ENCODE data around the gene C12orf75. TPM values are rescaled to one million over a fixed set of nuclear protein-coding genes. Genes with fewer than 3 reads are reported as not detected.
A peak's percentile ranks its signal among the peaks of the same experiment; 100 is the strongest.

The C12orf75 gene
- total RNA-seq, 3 donors from 2014 or later: 47.4 to 119 (median 81.7) TPM

DNA sequence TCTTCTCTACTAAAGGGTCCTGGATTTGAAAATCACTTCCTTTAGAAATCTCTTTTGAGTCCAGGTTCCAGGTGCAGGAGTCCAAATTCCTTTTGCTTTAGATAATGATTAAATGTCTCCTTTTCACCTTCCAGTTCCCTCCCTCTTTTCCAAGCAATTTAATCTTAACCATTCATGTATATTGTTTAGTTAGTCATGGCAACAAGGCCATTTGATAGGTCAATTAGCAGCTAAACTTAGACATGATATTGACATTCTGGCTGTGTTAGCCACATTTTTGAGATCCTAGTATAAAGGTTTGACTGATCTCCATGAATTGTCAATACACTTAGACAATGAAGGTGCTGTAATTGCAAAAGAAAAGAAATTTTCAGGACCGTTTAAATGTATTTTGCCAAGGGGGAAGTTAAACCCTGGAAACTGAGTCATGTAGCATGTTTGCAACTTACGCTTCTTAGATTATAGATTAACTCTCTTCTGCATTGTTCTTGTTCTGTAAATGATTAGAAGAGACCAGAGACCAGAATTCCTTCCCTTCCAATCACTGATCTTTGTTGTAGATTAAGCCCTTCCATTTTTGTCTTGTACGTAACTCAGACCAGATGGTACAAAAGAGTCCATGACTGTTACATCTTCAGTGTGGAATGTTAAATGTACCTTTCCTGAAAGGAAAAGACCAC lies 12.4 kb upstream of the C12orf75 start:
- ATAC-seq (peak; percentile 89), DNase-seq (peak in 1 of 3 donors; percentile 44)
- Histone ChIP-seq H3K4me1 (ENCODE audit: low read depth) (peaks cover 27% of the 10 kb centered on the region), H3K36me3 (ENCODE audit: low read depth) (no peaks in the 10 kb centered on the region), H3K4me3 (no peak overlapping the region), H3K9me3 (peaks cover 2% of the 10 kb centered on the region)
- TF ChIP-seq, protein P1, sequence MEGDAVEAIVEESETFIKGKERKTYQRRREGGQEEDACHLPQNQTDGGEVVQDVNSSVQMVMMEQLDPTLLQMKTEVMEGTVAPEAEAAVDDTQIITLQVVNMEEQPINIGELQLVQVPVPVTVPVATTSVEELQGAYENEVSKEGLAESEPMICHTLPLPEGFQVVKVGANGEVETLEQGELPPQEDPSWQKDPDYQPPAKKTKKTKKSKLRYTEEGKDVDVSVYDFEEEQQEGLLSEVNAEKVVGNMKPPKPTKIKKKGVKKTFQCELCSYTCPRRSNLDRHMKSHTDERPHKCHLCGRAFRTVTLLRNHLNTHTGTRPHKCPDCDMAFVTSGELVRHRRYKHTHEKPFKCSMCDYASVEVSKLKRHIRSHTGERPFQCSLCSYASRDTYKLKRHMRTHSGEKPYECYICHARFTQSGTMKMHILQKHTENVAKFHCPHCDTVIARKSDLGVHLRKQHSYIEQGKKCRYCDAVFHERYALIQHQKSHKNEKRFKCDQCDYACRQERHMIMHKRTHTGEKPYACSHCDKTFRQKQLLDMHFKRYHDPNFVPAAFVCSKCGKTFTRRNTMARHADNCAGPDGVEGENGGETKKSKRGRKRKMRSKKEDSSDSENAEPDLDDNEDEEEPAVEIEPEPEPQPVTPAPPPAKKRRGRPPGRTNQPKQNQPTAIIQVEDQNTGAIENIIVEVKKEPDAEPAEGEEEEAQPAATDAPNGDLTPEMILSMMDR (IDR thresholded peaks at IDR 0.05): no peak
- intact Hi-C loops (cut with DNase I, micrococcal nuclease): no loop called here

DNA sequence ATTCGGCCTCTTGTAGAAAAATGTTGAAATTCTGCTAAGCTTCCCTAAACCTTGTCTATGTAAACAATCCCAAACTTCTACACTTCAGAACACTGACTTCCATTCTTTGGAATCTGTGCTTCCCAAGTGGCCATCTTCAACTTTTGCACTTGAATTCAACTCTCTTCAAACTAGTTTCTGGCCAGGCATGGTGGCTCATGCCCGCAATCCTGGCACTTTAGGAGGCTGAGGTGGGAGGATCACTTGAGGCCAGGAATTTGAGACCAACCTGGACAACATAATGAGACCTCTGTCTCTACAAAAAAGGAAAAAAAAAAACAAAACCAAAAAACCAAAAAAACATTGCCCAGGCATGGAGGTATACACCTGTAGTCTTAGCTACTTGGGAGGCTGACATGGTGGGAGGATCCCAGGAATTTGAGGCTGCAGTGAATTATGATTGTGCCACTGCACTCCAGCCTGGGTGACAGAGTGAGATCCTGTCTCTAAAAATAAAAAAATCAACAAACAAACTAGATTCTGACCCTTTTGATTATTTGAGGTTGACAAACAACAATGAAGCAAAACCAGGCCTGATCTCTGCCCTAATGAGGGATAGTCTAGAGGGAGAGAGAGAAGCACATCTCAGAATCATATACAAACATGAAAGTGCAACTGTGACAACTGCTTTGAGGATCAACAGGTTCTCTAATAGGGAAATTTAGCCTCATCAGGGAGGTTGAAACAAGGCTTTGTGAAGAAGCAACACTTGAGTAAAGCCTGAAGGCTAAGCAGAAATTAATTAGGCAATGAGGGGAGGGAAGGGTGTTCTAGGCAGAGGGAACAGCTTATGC lies 11.6 kb upstream of the C12orf75 start:
- no peak for DNase-seq
- Histone ChIP-seq H3K4me3 (no peak overlapping the region), H3K4me1 (ENCODE audit: low read depth) (peaks cover 27% of the 10 kb centered on the region)

DNA sequence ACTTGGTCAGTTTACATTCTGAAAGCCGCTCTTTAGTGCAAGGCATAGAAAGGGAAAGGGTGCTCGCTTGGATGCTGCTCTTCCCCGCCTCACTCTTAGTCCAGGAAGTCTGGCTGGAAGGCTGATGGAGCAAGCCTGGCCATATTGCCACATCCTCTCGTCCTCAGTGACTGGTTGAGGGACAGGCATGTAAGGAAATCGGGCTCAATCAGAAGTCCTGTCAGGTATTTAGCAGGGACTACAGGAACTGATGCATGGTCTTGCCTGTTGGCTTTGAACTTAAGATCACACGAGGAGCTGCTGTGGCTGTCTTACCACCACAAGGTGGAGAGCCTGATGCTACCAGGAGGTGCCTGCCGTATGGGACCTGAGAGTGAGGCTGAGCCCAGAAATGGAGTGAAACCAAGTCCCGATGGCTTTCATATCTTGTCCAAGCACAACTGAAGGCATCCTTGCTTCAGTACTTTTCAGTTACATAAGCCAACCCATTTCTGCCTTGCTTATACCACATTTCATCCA lies 10.7 kb upstream of the C12orf75 start:
- no peaks in the 10 kb centered on the region for H3K9me3 ChIP-seq
- intact Hi-C loops (cut with DNase I, micrococcal nuclease): no loop called here
- ATAC-seq (no peak), DNase-seq (no peak)
- no peak overlapping the region for H3K4me3 ChIP-seq
- no peaks in the 10 kb centered on the region for H3K36me3 ChIP-seq (ENCODE audit: low read depth)
- TF ChIP-seq, protein P1 (IDR thresholded peaks at IDR 0.05): no peak
- H3K4me1 ChIP-seq (ENCODE audit: low read depth): peaks cover 27% of the 10 kb centered on the region

More for the DNA sequence above, 11.6 kb upstream of the C12orf75 start:
- intact Hi-C loops (cut with DNase I, micrococcal nuclease): no loop called here
- H3K36me3 ChIP-seq (ENCODE audit: low read depth): no peaks in the 10 kb centered on the region
- no peak for ATAC-seq
- TF ChIP-seq, protein P1 (IDR thresholded peaks at IDR 0.05): no peak
- peaks cover 2% of the 10 kb centered on the region for H3K9me3 ChIP-seq

DNA sequence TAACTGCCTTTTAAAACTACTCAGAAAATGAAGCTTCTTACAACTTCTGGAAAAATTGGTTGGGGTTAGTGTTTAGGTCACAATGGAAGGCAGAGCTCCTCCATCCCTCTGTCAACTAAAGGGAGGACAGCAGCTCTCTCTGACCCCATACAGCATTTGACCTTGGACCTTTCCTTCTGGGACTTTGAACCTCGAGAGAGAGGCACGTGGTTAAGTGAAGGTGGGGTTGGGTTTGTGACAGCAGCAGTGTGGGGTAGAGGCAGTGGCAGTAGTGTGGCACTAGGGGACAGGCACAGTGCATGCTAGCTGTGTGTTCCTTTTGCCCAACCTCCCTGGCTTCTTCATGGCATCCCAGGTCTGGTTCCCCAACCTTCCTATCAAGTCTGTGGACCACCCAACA lies 9.4 kb upstream of the C12orf75 start:
- TF ChIP-seq, protein P1 (IDR thresholded peaks at IDR 0.05): no peak
- peaks cover 17% of the 10 kb centered on the region for H3K4me1 ChIP-seq (ENCODE audit: low read depth)
- no peaks in the 10 kb centered on the region for H3K9me3 ChIP-seq
- H3K4me3 ChIP-seq: no peak overlapping the region
- no peaks in the 10 kb centered on the region for H3K36me3 ChIP-seq (ENCODE audit: low read depth)
- DNase-seq: no peak
- ATAC-seq: no peak
- intact Hi-C loops (cut with DNase I, micrococcal nuclease): no loop called here

- Histone ChIP-seq H3K4me3 (no peak overlapping the region), H3K36me3 (ENCODE audit: low read depth) (no peaks in the 10 kb centered on the region), H3K9me3 (no peaks in the 10 kb centered on the region), H3K4me1 (ENCODE audit: low read depth) (peaks cover 13% of the 10 kb centered on the region)
- ATAC-seq: no peak
- intact Hi-C loops (cut with DNase I, micrococcal nuclease): no loop called here
- no peak for DNase-seq
- TF ChIP-seq, protein P1 (IDR thresholded peaks at IDR 0.05): no peak
Measured at GRCh38 chr12:105322070-105322469, 8.4 kb upstream of the C12orf75 start.

Data from mucosa of descending colon (tissue), 3 donors.